H1 (cell line): Measurements from ENCODE around the gene RTF2. TPM values are rescaled to one million over a fixed set of nuclear protein-coding genes. Genes with fewer than 3 reads are reported as not detected.

Source experiments
- CTCF ChIA-PET: fragments of 300-600 bp; sonication (Branson Sonifier 250); formaldehyde crosslinking; loops from one replicate; lab custom pipeline; 2021; ENCODE audit not compliant: partially characterized antibody; lab: Charles Lee
- POLR2A ChIA-PET: fragments of 300-600 bp; sonication (Branson Sonifier 250); formaldehyde crosslinking; loops from one replicate; lab custom pipeline; 2021; ENCODE audit warnings: inconsistent platforms; ENCODE audit not compliant: partially characterized antibody; lab: Charles Lee
- DNase-seq, 2 experiments: peaks; one replicate each; pipeline versions ENCODE4 v3.0.0 to v3.0.0-alpha.2; 2010 to 2022; ENCODE audit warnings: low spot score in 2 of 2, low read depth in 1 of 2, mixed read lengths in 1 of 2
- FAIRE-seq: peaks from 2 replicates; lab custom pipeline; 2011; peaks lifted over from hg19 to GRCh38; lab: Jason Lieb, UNC
- H2AFZ ChIP-seq: 2 replicates; pipeline ENCODE4 v1.8.1; 2012; ENCODE audit warnings: low read length, inconsistent platforms
- H2AK5ac ChIP-seq: 2 replicates; pipeline ENCODE4 v1.6.1; 2013; ENCODE audit warnings: low read depth, low read length
- H2BK120ac ChIP-seq: replicated peaks from 2 replicates; pipeline ENCODE3; 2013; ENCODE audit warnings: low read depth, low read length, inconsistent platforms
- H2BK12ac ChIP-seq: 2 replicates; pipeline ENCODE4 v1.6.1; 2013; ENCODE audit warnings: low read depth, low read length
- H2BK15ac ChIP-seq: 2 replicates; pipeline ENCODE4 v1.6.1; 2013; ENCODE audit warnings: low read length
- H2BK20ac ChIP-seq: 2 replicates; pipeline ENCODE4 v1.6.1; 2013; ENCODE audit warnings: low read length
- H2BK5ac ChIP-seq: 2 replicates; pipeline ENCODE4 v1.6.1; 2013; ENCODE audit warnings: low read depth, low read length
- H3K14ac ChIP-seq: 2 replicates; pipeline ENCODE4 v1.6.1; 2013; ENCODE audit warnings: inconsistent platforms; ENCODE audit not compliant: insufficient read length
- H3K18ac ChIP-seq: 2 replicates; pipeline ENCODE4 v1.6.1; 2013; ENCODE audit warnings: low read length; ENCODE audit errors: extremely low read depth
- H3K23ac ChIP-seq: 2 replicates; pipeline ENCODE4 v1.6.1; 2013; ENCODE audit warnings: inconsistent platforms; ENCODE audit not compliant: insufficient read length
- H3K23me2 ChIP-seq: 2 replicates; pipeline ENCODE4 v1.6.1; 2013; ENCODE audit warnings: low read depth, low read length
- H3K27ac ChIP-seq: 2 replicates; pipeline ENCODE4 v1.6.1; 2011; ENCODE audit warnings: low read depth, low read length, inconsistent platforms
- H3K27me3 ChIP-seq, 4 experiments: replicated peaks in 1 of 4; 1 replicate in 1 of 4; 2 replicates in 3 of 4; pipeline versions ENCODE4 v1.6.1 to v1.8.1; 2011 to 2013; ENCODE audit warnings: low read length in 3 of 4, mild to moderate bottlenecking in 3 of 4, inconsistent platforms in 2 of 4, mixed read lengths in 2 of 4, moderate library complexity in 1 of 4; ENCODE audit not compliant: control insufficient read depth in 3 of 4, insufficient read depth in 3 of 4; ENCODE audit errors: extremely low read depth in 1 of 4
- H3K36me3 ChIP-seq, 4 experiments: 2 replicates each; pipeline versions ENCODE4 v1.6.1 to v1.8.1; 2011 to 2013; ENCODE audit warnings: mild to moderate bottlenecking in 4 of 4, low read length in 3 of 4, moderate library complexity in 2 of 4, control low read depth in 1 of 4, inconsistent platforms in 1 of 4; ENCODE audit not compliant: insufficient read depth in 4 of 4, control insufficient read depth in 2 of 4
- H3K4ac ChIP-seq: replicated peaks from 2 replicates; pipeline ENCODE3; 2013; ENCODE audit warnings: low read length, low read depth, mixed read lengths, inconsistent platforms; ENCODE audit not compliant: insufficient read length
- H3K4me1 ChIP-seq, 4 experiments: replicated peaks in 1 of 4; 1 replicate in 1 of 4; 2 replicates in 3 of 4; pipeline versions ENCODE4 v1.6.1 to v1.8.1; 2011 to 2013; ENCODE audit warnings: low read length in 3 of 4, inconsistent platforms in 2 of 4, mixed read lengths in 1 of 4; ENCODE audit not compliant: insufficient read depth in 4 of 4, control insufficient read depth in 3 of 4
- H3K4me2 ChIP-seq, 2 experiments: 2 replicates each; pipeline versions ENCODE4 v1.6.1 to v1.8.1; 2011 to 2013; ENCODE audit warnings: low read depth in 2 of 2, low read length in 2 of 2, control low read depth in 1 of 2, inconsistent platforms in 1 of 2, mild to moderate bottlenecking in 1 of 2; ENCODE audit not compliant: insufficient read depth in 1 of 2
- H3K4me3 ChIP-seq, 4 experiments: fragments of 200-600, 300-600 bp in 1 of 4; sonication (generic), shearing (Covaris generic), sonication (Bioruptor Twin) in 1 of 4; 2 replicates each; pipeline versions ENCODE4 v1.5.1 to v1.8.1; 2011 to 2016; ENCODE audit warnings: low read length in 4 of 4, low read depth in 3 of 4, control low read depth in 2 of 4, inconsistent platforms in 2 of 4, mild to moderate bottlenecking in 2 of 4, mixed read lengths in 1 of 4, moderate library complexity in 1 of 4; ENCODE audit not compliant: insufficient read depth in 2 of 4; ENCODE audit errors: extremely low read depth in 1 of 4
- H3K56ac ChIP-seq: replicated peaks from 2 replicates; pipeline ENCODE3; 2013; ENCODE audit warnings: low read depth, mild to moderate bottlenecking, mixed read lengths, low read length, inconsistent platforms; ENCODE audit not compliant: insufficient read length
- H3K79me1 ChIP-seq: 2 replicates; pipeline ENCODE4 v1.6.1; 2013; ENCODE audit warnings: low read depth, low read length, control low read depth
- H3K79me2 ChIP-seq, 2 experiments: 2 replicates each; pipeline versions ENCODE4 v1.6.1 to v1.8.1; 2012 to 2013; ENCODE audit warnings: low read length in 2 of 2, mild to moderate bottlenecking in 2 of 2, inconsistent platforms in 1 of 2; ENCODE audit not compliant: insufficient read depth in 2 of 2, control insufficient read depth in 1 of 2
- H3K9ac ChIP-seq, 4 experiments: replicated peaks in 1 of 4; 1 replicate in 1 of 4; 2 replicates in 3 of 4; pipeline versions ENCODE4 v1.6.1 to v1.8.1; 2011 to 2013; ENCODE audit warnings: low read depth in 3 of 4, low read length in 3 of 4, control low read depth in 2 of 4, mild to moderate bottlenecking in 2 of 4, moderate library complexity in 2 of 4, inconsistent platforms in 1 of 4; ENCODE audit errors: extremely low read depth in 1 of 4
- H3K9me3 ChIP-seq, 2 experiments: 2 replicates each; pipeline versions ENCODE4 v1.6.1 to v1.8.1; 2012 to 2013; ENCODE audit warnings: mild to moderate bottlenecking in 2 of 2, moderate library complexity in 2 of 2, control low read depth in 1 of 2, inconsistent platforms in 1 of 2, low read depth in 1 of 2, low read length in 1 of 2, mixed read lengths in 1 of 2; ENCODE audit not compliant: insufficient read depth in 2 of 2
- H4K20me1 ChIP-seq, 2 experiments: replicated peaks in 1 of 2; 2 replicates each; pipeline versions ENCODE3 to v1.8.1; 2011 to 2013; ENCODE audit warnings: inconsistent platforms in 2 of 2, low read length in 2 of 2, mild to moderate bottlenecking in 1 of 2; ENCODE audit not compliant: insufficient read depth in 2 of 2, control insufficient read depth in 1 of 2
- H4K5ac ChIP-seq: 2 replicates; pipeline ENCODE4 v1.6.1; 2013; ENCODE audit warnings: low read length, low read depth, mixed read lengths, inconsistent platforms; ENCODE audit not compliant: insufficient read length
- H4K8ac ChIP-seq: 2 replicates; pipeline ENCODE4 v1.8.0; 2013; ENCODE audit warnings: mild to moderate bottlenecking, moderate library complexity, low read length, inconsistent platforms; ENCODE audit not compliant: insufficient read depth; ENCODE audit errors: extremely low read depth
- H4K91ac ChIP-seq: replicated peaks from 2 replicates; pipeline ENCODE3; 2013; ENCODE audit warnings: low read length, mixed read lengths, inconsistent platforms; ENCODE audit not compliant: insufficient read length
- ATF3 ChIP-seq: IDR thresholded peaks from 2 replicates; pipeline ENCODE4 v1.6.1; 2011; ENCODE audit warnings: low read depth, mild to moderate bottlenecking, low read length; ENCODE audit not compliant: insufficient read depth
- EGR1 ChIP-seq: IDR thresholded peaks from 2 replicates; pipeline ENCODE4 v1.6.1; 2011; ENCODE audit warnings: low read depth, low read length, borderline replicate concordance
- EP300 ChIP-seq, 2 experiments: IDR thresholded peaks; 1 replicate in 1 of 2; 2 replicates in 1 of 2; pipeline ENCODE4 v1.6.1; 2011 to 2012; ENCODE audit warnings: low read depth in 2 of 2, low read length in 2 of 2, mild to moderate bottlenecking in 2 of 2, borderline replicate concordance in 1 of 2, inconsistent platforms in 1 of 2, moderate library complexity in 1 of 2
- EZH2 ChIP-seq: fragments of 200-600 bp; sonication (generic); IDR thresholded peaks from 2 replicates; pipeline ENCODE4 v1.7.1; 2012; ENCODE audit warnings: low read depth, mild to moderate bottlenecking, moderate library complexity, low read length, inconsistent platforms; ENCODE audit not compliant: severe bottlenecking
- FOSL1 ChIP-seq: IDR thresholded peaks from 2 replicates; pipeline ENCODE4 v1.6.1; 2011; ENCODE audit warnings: mild to moderate bottlenecking, low read depth, low read length, moderate library complexity; ENCODE audit not compliant: insufficient read depth
- HDAC6 ChIP-seq: IDR thresholded peaks from one replicate; pipeline ENCODE4 v1.7.1; 2012; ENCODE audit warnings: low read depth, mild to moderate bottlenecking, inconsistent platforms, low read length, moderate library complexity
- SUZ12 ChIP-seq: fragments of 200-600 bp; sonication (generic); IDR thresholded peaks from 2 replicates; pipeline ENCODE4 v1.6.1; 2012; ENCODE audit warnings: mild to moderate bottlenecking, inconsistent platforms, low read length, moderate library complexity, mixed read lengths
- TCF12 ChIP-seq: IDR thresholded peaks from 2 replicates; pipeline ENCODE4 v1.6.1; 2011; ENCODE audit warnings: low read depth, mild to moderate bottlenecking, low read length
- TEAD4 ChIP-seq: IDR thresholded peaks from 2 replicates; pipeline ENCODE4 v1.6.1; 2012; ENCODE audit warnings: low read depth, low read length, inconsistent platforms, mixed read lengths
- WGBS, 2 experiments: shearing (Covaris generic) in 1 of 2; methylation state at CpG; one replicate each; pipeline versions ENCODE4 v1.1.6 to v1.1.7; 2013 to 2015; ENCODE audit warnings: low lambda C conversion rate in 2 of 2, mixed read lengths in 2 of 2, inconsistent platforms in 1 of 2, low coverage in 1 of 2, missing lambda C conversion rate in 1 of 2; ENCODE audit not compliant: insufficient replicate concordance in 2 of 2, insufficient coverage in 1 of 2, insufficient read length in 1 of 2; ENCODE audit errors: extremely low coverage in 1 of 2, missing lambda C conversion rate in 1 of 2; 5-methylcytosine and 5-hydroxymethylcytosine counted together
- polyA plus RNA-seq, 7 experiments: library from polyadenylated mRNA; depleted of rRNA in 3 of 7; stranded (reverse) in 5 of 7; unstranded in 2 of 7; fragments of >200 nt in 5 of 7; fragments of 200-250 nt in 2 of 7; gene quantifications; 1 replicate in 5 of 7; 2 replicates in 1 of 7; 4 replicates in 1 of 7; pipeline versions ENCODE4 v1.2.1 to v1.2.3, GENCODE V29; 2011 to 2013; ENCODE audit warnings: missing spikeins in 2 of 7, mixed read lengths in 2 of 7
- total RNA-seq: library from RNA; stranded (reverse); fragmentation: NEBNext Ultra II Directional; extraction: Animal tissue kit (Norgen Biotek cat#: 25700); gene quantifications from 2 replicates; pipeline ENCODE4 v1.2.1, GENCODE V29; 2021

RTF2 gene
- total and polyA plus RNA-seq, 2 of the 8 experiments (the other 6 are each of a cell fraction or from before 2014, with no cell fraction given), result 33.9 to 51.2 TPM

- Histone ChIP-seq H3K79me2 (no peaks in the 10 kb centered on the region), H4K20me1 (no peaks in the 10 kb centered on the region), H3K27me3 (no peaks in the 10 kb centered on the region; a peak in 1 of 7 replicates), H3K9ac (no peak overlapping the region), H3K14ac (no peak overlapping the region), H2BK120ac (no peak overlapping the region), H2BK12ac (no peak overlapping the region), H3K4me1 (no peaks in the 10 kb centered on the region), H3K79me1 (no peaks in the 10 kb centered on the region), H3K23ac (no peak overlapping the region), H2AK5ac (no peak overlapping the region), H3K4me3 (no peak overlapping the region), H2BK5ac (no peak overlapping the region), H3K23me2 (no peaks in the 10 kb centered on the region), H3K18ac (no peak overlapping the region), H3K36me3 (no peaks in the 10 kb centered on the region), H3K4me2 (no peak overlapping the region), H2BK15ac (no peak overlapping the region), H3K27ac (no peak overlapping the region), H2BK20ac (no peak overlapping the region), H4K91ac (no peak overlapping the region), H3K9me3 (no peaks in the 10 kb centered on the region), H3K56ac (no peak overlapping the region), H2AFZ (no peak overlapping the region), H4K5ac (no peak overlapping the region), H4K8ac (no peak overlapping the region), H3K4ac (no peak overlapping the region)
- FAIRE-seq, result no peak
- TF ChIP-seq EGR1, result no peak
- TF ChIP-seq FOSL1, result no peak
- TF ChIP-seq TCF12, result no peak
- TF ChIP-seq EP300 (IDR thresholded peaks at IDR 0.05; ENCODE audit: borderline replicate concordance in 1 of 2, low read depth in 2 of 2, low read length in 2 of 2), result no peak
- no peak for TF ChIP-seq ATF3
- no peak for TF ChIP-seq SUZ12
- no peak for TF ChIP-seq EZH2
- no peak for TF ChIP-seq HDAC6
- TF ChIP-seq TEAD4, result no peak
- POLR2A ChIA-PET, result no interaction called here
- 80% methylated on average over 5 of the region's 5 CpGs; no CpG with 5 or more reads in 1 of the 2 experiments for WGBS, 2 experiments
- DNase-seq, result no peak
- CTCF ChIA-PET, result interaction anchor here (1.0 to 1.1 kb wide), 2 partner anchors 19 to 27 kb away, joined by 3 to 4 read pairs; partner anchors contain the start of gene CASS4
Observed at GRCh38 chr20:56439771-56440291, 28.6 kb upstream of the RTF2 start.
